GM18909 (cell line): Measurements from ENCODE around the gene RABGEF1.
A peak's percentile ranks its signal among the peaks of the same experiment; 100 is the strongest.
"Not testable (repeated sequence)": the region's sequence is repeated elsewhere in the genome, so short reads cannot be mapped to it uniquely, and the experiment has no call there.

Experiments used
- ATAC-seq: cut with Tn5 transposase; IDR thresholded peaks from one replicate; pipeline ENCODE4 v1.9.1; 2021; ENCODE audit warnings: mild to moderate bottlenecking; ENCODE audit not compliant: unreplicated experiment, poor library complexity

RABGEF1 gene

GRCh38 chr7:66740302-66740979 is at the start of gene RABGEF1:
Gene RABGEF1 (plus strand): TSS chr7:66740733. CDS start chr7:66771900, 31,167 bp downstream.
- peak; percentile 86 for ATAC-seq

GRCh38 chr7:66693331-66693730 is 47.2 kb upstream of the RABGEF1 start:
- ATAC-seq: no peak

GRCh38 chr7:66694286-66694685 is 46.2 kb upstream of the RABGEF1 start:
- no peak for ATAC-seq

GRCh38 chr7:66695417-66695816 is 45.1 kb upstream of the RABGEF1 start:
- ATAC-seq: not testable (repeated sequence)

- ATAC-seq: not testable (repeated sequence)
These were observed 44.4 kb upstream of the RABGEF1 start for GRCh38 chr7:66696134-66696533.

GRCh38 chr7:66696774-66697191 is 43.8 kb upstream of the RABGEF1 start:
- no peak for ATAC-seq

GRCh38 chr7:66697449-66698438 is 42.8 kb upstream of the RABGEF1 start:
- no peak for ATAC-seq

- ATAC-seq: no peak
These were observed 41.8 kb upstream of the RABGEF1 start for GRCh38 chr7:66698652-66699205.

GRCh38 chr7:66699998-66700397 is 40.5 kb upstream of the RABGEF1 start:
- ATAC-seq: no peak

- no peak for ATAC-seq
These were observed 39.9 kb upstream of the RABGEF1 start for GRCh38 chr7:66700633-66701131.

- ATAC-seq: no peak
These were observed 32.7 kb upstream of the RABGEF1 start for GRCh38 chr7:66707825-66708224.

- ATAC-seq: not testable (repeated sequence)
These were observed 29.8 kb upstream of the RABGEF1 start for GRCh38 chr7:66710752-66711151.

GRCh38 chr7:66713687-66714086 is 26.8 kb upstream of the RABGEF1 start:
- ATAC-seq: no peak

- not testable (repeated sequence) for ATAC-seq
These were observed 23.9 kb upstream of the RABGEF1 start for GRCh38 chr7:66716634-66717033.

GRCh38 chr7:66720561-66720960 is 20.0 kb upstream of the RABGEF1 start:
- ATAC-seq: no peak

- no peak for ATAC-seq
These were observed 14.7 kb upstream of the RABGEF1 start for GRCh38 chr7:66725843-66726242.

- ATAC-seq: no peak
These were observed 13.5 kb upstream of the RABGEF1 start for GRCh38 chr7:66727058-66727457.

- no peak for ATAC-seq
These were observed 12.0 kb upstream of the RABGEF1 start for GRCh38 chr7:66728571-66728970.

GRCh38 chr7:66729274-66729673 is 11.3 kb upstream of the RABGEF1 start:
- ATAC-seq: no peak

GRCh38 chr7:66731986-66732385 is 8.5 kb upstream of the RABGEF1 start:
- ATAC-seq: no peak

- ATAC-seq: peak; percentile 67
These were observed 8.1 kb upstream of the RABGEF1 start for GRCh38 chr7:66732439-66732838.
